Activated CD4-positive, alpha-beta T cell treated with anti-CD3 and anti-CD28 coated beads, Interleukin-2, amount 10 ng/mL, durations not matched to agents 24 days and 14 days (primary cell): ENCODE data around the gene GGA3. TPM values are rescaled to one million over a fixed set of nuclear protein-coding genes. Genes with fewer than 3 reads are reported as not detected.
"Not testable (repeated sequence)": the region's sequence is repeated elsewhere in the genome, so short reads cannot be mapped to it uniquely, and the experiment has no call there.

Experiments used
- DNase-seq: peaks from one replicate; pipeline ENCODE4 v3.0.0; 2022
- H3K27ac Mint-ChIP-seq: one replicate; pipeline ENCODE4 v1.8.0; 2022; ENCODE audit warnings: mild to moderate bottlenecking, mixed read lengths
- H3K27me3 Mint-ChIP-seq: one replicate; pipeline ENCODE4 v1.8.0; 2022; ENCODE audit warnings: mixed read lengths
- H3K36me3 Mint-ChIP-seq: one replicate; pipeline ENCODE4 v1.8.0; 2022; ENCODE audit warnings: low read depth, mild to moderate bottlenecking, mixed read lengths
- H3K4me1 Mint-ChIP-seq: one replicate; pipeline ENCODE4 v1.8.0; 2021; ENCODE audit warnings: mixed read lengths
- H3K4me3 Mint-ChIP-seq: one replicate; pipeline ENCODE4 v1.8.0; 2022; ENCODE audit warnings: mild to moderate bottlenecking, moderate library complexity, mixed read lengths
- H3K9me3 Mint-ChIP-seq: one replicate; pipeline ENCODE4 v1.8.0; 2021; ENCODE audit warnings: mixed read lengths
- intact Hi-C: fragments of 100-400 bp; cut with micrococcal nuclease; formaldehyde crosslinking; loops from one replicate; pipeline ENCODE4 v1.15.1; 2023
- total RNA-seq: library from RNA; stranded (reverse); gene quantifications from 2 replicates; pipeline ENCODE4 v1.2.3, GENCODE V29; 2022

Gene GGA3, protein sequence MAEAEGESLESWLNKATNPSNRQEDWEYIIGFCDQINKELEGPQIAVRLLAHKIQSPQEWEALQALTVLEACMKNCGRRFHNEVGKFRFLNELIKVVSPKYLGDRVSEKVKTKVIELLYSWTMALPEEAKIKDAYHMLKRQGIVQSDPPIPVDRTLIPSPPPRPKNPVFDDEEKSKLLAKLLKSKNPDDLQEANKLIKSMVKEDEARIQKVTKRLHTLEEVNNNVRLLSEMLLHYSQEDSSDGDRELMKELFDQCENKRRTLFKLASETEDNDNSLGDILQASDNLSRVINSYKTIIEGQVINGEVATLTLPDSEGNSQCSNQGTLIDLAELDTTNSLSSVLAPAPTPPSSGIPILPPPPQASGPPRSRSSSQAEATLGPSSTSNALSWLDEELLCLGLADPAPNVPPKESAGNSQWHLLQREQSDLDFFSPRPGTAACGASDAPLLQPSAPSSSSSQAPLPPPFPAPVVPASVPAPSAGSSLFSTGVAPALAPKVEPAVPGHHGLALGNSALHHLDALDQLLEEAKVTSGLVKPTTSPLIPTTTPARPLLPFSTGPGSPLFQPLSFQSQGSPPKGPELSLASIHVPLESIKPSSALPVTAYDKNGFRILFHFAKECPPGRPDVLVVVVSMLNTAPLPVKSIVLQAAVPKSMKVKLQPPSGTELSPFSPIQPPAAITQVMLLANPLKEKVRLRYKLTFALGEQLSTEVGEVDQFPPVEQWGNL
- 84.2 and 86.9 TPM in 2 replicates for total RNA-seq

DNA sequence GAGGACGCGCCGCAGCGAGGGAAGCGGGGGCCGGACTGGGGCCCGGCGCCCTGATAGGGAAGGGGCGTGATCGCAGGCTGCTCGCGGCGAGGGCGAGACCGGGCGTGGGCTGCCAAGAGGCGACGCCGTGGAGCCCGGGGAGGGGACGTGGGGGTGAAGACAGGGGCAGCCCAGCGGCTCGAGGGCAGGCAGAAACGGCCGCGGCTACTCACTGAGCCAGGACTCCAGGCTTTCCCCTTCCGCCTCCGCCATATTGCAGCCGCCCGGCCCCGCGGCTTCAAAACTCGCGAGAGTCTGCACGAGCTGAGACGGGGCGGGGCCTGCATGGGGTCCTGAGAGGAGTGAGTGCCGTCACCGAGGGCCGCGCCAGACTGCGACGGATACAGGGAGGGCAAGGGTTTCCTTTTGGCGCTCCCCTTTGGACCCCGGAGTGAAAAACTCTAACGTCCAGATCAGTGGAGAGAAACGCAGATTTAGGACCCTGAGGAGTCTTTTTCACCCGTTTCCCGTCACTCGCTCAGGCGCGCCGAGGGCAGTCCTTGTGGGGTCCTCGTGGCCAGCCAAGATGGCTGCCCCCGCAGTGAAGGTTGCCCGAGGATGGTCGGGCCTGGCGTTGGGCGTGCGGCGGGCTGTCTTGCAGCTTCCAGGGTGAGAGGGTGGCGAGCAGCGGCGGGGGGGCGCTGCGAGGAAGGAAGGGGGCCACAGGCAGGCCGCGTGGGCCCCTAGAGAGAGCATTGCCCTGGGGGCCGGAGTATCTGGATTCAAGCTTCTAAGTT is at the start of gene GGA3, which contains the start of gene MRPS7:
Gene GGA3, minus strand, starts transcription at position 271 of the 776 bp plus-strand sequence. Its CDS starts 19 bp downstream, at position 252.
Gene MRPS7, plus strand, starts transcription at position 544 of the 776 bp plus-strand sequence. Its CDS starts 22 bp downstream, at position 566.
- Mint-ChIP-seq H3K4me3 (peak within 1 kb of the TSS; percentile 94), H3K27me3 (no peaks in the 10 kb centered on the region), H3K36me3 (peaks cover 52% of the 10 kb centered on the region), H3K27ac (peak within 1 kb of the TSS; percentile 99), H3K9me3 (no peaks in the 10 kb centered on the region), H3K4me1 (peaks cover 37% of the 10 kb centered on the region)
- intact Hi-C loops = loop anchor here (1.0 to 10.0 kb wide), 5 partner anchors 9 to 523 kb away; partner anchors contain the start of genes NUP85, SLC25A19, SUMO2 and UNK
- peak; percentile 99 for DNase-seq

DNA sequence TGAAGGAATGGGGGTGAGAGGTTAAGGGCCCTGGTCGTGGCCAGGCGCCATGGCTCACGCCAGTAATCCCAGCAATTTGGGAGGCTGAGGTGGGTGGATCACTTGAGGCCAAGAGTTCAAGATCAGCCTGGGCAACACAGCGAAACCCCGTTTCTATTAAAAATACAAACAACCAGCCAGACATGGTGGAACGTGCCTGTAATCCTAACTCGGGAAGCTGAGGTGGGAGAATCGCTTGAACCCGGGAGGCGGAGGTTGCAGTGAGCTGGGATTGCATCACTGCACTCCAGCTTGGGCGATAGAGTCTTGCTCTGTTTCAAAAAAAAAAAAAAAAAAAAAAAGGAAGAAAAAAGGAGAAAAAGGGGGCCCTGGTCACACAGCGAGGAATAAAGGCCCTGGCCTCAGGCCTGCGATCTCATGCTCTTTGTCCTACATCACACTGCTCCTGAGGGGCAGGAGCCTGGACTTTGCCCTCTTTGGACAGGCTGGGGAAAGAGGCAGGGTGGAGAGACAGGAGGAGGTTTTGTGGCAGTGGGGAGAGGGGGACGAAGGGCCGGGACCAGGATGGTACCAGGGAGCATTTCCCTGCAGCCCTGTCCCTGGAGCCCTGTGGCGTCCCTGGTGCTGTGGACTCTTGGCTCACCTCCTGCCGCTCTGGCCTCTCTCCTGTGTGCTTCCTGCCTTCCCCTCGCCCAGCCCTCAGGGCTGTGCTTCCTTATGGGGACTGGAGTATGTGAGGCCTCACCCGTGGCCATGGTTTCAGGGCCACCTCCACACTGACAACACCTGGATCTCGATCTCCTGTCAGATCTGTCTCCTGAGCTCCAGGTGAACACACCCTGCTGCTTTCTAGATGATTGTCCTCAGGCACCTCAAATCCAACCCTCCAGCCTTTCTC is 47.6 kb upstream of the GGA3 start:
- no peak overlapping the region for H3K4me3 Mint-ChIP-seq
- no peaks in the 10 kb centered on the region for H3K9me3 Mint-ChIP-seq
- intact Hi-C loops = no loop called here
- H3K27ac Mint-ChIP-seq = no peak overlapping the region
- no peak for DNase-seq
- peaks cover 10% of the 10 kb centered on the region for H3K4me1 Mint-ChIP-seq
- no peaks in the 10 kb centered on the region for H3K27me3 Mint-ChIP-seq
- peaks cover 2% of the 10 kb centered on the region for H3K36me3 Mint-ChIP-seq

DNA sequence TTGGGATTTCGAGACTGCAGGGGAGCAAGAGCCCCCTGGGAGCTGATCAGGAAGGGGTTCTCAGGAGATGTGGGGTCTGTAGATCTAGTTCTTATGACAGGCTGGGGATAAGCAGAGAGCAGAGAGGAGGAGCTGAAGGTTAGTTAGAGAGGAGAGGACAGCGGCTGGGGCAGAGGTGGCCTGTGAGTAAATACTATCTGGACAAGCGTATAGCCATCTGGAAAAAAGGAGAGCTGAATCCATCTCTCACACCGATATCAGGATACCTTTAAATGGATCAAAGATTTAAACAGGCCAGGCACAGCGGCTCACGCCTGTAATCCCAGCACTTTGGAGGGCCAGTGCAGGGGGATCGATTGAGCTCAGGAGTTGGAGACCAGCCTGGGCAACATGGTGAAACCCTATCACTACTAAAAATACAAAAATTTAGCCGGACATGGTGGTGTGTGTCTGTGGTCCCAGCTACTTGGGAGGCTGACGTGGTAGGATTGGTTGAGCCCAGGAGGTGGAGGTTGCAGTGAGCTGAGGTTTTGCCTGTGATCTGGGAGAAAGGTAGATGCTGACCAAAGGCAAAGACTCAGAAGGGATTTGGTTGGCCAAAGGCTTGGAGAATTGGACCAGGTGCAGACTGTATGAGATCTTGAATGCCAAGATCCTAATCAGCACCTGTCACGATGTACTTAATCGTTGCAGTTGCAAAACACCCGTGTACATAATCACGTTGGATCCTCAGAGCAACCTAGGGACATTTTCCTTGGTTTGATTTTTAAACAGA is 46.7 kb upstream of the GGA3 start:
- intact Hi-C loops = no loop called here
- H3K4me1 Mint-ChIP-seq = peaks cover 5% of the 10 kb centered on the region
- DNase-seq = no peak
- no peaks in the 10 kb centered on the region for H3K36me3 Mint-ChIP-seq
- no peak overlapping the region for H3K4me3 Mint-ChIP-seq
- H3K9me3 Mint-ChIP-seq = no peaks in the 10 kb centered on the region
- H3K27ac Mint-ChIP-seq = peak overlapping the region; percentile 27
- H3K27me3 Mint-ChIP-seq = no peaks in the 10 kb centered on the region

DNA sequence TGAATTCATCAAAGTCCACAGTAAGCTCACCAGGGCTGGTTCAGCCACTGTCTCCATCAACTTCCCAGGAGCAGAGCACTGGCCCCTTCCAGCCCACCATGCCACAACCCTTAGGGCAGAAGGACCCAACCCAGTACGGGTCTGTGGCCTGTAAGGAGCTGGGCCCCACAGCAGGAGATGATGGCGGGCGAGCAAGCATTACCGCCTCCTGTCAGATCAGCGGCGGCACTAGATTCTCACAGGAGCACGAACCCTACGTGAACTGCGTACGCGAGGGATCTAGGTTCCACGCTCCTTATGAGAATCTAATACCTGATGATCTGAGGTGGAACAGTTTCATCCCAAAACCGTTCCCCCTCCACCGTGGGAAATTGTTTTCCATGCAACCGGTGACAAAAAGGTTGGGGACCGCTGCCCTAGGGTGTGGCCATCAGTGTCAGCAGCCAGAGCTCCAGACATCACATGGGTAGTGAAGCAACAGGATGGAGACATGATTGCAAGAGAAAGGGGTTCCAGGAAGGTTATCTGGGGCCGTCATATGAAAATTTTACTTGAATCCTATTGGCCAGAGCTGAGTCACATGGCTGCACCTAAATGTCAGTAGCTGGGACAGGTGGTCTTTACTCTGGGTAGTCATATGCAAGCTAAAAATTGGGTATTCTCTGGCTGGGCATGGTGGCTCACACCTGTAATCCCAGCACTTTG is 40.2 kb upstream of the GGA3 start:
- Mint-ChIP-seq H3K4me3 (no peak overlapping the region), H3K36me3 (peaks cover 2% of the 10 kb centered on the region), H3K4me1 (peaks cover 7% of the 10 kb centered on the region), H3K27me3 (no peaks in the 10 kb centered on the region), H3K27ac (no peak overlapping the region), H3K9me3 (no peaks in the 10 kb centered on the region)
- intact Hi-C loops = no loop called here
- no peak for DNase-seq

DNA sequence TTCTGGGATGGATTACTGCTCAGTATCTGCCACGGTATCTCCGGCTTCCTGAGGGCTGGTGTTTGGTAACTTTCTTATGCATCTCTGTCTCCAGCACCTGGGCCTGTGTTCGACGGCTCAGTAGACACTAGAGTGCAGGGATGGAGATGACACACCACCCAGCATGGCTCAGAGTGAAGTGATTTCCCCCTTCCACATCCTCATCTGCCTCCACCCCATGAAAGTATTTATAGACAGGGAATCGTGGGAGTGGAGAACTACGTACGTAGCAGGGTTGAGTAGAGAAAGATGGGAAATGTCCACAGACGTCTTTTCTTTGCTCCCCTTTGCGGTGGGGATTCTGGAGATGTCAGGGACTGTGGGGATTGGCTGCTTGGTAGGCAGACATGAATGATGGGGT is 39.6 kb upstream of the GGA3 start:
- Mint-ChIP-seq H3K27me3 (no peaks in the 10 kb centered on the region), H3K36me3 (peaks cover 2% of the 10 kb centered on the region), H3K4me3 (no peak overlapping the region), H3K27ac (no peak overlapping the region), H3K4me1 (peaks cover 9% of the 10 kb centered on the region), H3K9me3 (no peaks in the 10 kb centered on the region)
- intact Hi-C loops = no loop called here
- DNase-seq = no peak

DNA sequence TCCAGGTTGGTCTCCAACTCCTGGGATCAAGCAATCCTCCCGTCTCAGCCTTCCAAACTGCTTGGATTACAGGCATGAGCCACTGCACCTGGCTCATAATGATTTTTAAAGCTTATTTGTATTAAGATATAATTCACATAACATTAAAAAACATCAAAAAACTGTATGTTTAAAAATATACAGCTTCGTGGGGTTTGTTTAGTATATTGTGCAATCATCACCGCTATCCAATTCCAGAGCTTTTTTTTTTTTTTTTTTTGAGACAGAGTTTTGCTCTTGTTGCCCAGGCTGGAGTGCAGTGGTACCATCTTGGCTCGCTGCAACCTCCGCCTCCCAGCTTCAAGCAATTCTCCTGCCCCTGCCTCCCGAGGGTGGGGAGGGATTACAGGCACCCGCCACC is 38.9 kb upstream of the GGA3 start:
- intact Hi-C loops = no loop called here
- no peak overlapping the region for H3K27ac Mint-ChIP-seq
- H3K4me1 Mint-ChIP-seq = peaks cover 15% of the 10 kb centered on the region
- DNase-seq = no peak
- H3K36me3 Mint-ChIP-seq = peaks cover 2% of the 10 kb centered on the region
- no peak overlapping the region for H3K4me3 Mint-ChIP-seq
- no peaks in the 10 kb centered on the region for H3K27me3 Mint-ChIP-seq
- no peaks in the 10 kb centered on the region for H3K9me3 Mint-ChIP-seq

DNA sequence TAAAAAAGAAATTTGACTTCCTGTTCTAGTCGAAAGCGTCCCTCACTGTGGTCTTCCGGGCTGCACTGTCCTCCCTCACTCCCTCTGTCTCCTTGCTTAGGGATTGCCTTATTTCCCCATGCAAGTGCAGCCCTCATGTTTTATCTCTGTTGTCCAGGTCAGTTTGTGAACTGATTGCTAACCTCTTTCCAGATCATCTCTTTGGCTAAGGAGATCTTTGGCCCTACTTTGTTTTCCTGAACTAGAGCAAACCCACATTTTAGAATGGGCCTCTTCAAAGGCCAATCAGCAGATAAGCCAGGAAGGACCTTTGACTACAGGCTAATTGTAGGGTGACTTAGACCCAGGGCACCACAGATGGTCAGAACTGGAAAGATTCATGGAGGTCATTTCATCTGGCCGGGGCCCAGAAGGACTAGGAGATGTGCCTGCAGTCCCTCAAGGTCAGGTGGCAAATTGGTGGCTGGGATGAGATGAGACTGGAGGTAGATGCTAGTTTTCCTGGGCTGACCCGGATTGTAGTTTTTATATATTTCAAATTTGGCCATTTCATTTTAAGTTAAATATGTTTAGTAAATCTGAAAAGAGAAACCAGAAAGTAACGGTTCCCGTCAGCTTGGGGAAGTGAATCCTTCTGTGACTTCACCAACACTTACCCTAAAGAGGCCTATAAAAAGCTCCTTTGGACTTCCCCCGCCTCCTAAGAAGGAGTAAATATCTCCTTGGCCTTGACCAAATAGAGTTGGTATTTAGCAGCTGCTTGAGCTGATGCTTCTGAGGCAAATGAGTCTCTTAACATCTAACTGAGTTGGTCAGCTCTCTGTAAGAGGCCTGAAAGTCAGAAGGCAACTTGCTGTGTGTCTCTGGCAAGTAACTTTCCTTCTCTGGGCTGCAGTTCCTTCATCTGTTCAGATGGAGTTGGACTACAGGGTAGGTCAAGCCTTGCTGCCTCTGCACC is 34.1 kb upstream of the GGA3 start:
- intact Hi-C loops = loop anchor here (1.0 to 10.0 kb wide), 3 partner anchors 19 to 219 kb away; partner anchors contain the start of genes CASKIN2 and TSEN54

DNA sequence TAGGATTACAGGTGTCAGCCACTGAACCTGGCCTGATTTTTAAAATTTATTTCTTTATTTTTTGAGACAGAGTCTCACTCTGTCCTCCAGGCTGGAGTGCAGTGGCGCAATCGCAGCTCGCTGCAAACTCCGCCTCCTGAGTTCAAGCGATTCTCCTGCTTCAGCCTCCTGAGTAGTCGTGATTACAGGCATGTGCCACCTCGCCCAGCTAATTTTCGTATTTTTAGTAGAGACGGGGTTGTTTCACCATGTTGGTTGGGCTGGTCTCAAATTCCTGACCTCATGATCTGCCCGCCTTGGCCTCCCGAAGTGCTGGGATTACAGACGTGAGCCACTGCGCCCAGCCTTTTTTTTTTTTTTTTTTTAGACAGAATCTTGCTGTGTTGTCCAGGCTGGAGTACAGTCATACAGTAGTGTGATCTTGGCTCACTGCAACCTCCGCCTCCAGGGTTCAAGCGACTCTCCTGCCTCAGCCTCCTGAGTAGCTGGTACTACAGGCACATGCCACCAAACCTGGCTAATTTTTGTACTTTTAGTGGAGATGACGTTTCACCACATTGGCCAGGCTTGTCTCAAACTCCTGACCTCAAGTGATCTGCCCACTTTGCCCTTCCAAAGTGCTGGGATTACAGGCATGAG is 31.5 kb upstream of the GGA3 start:
- not testable (repeated sequence) for H3K36me3 Mint-ChIP-seq, DNase-seq, H3K9me3 Mint-ChIP-seq, H3K27me3 Mint-ChIP-seq, H3K4me3 Mint-ChIP-seq, H3K27ac Mint-ChIP-seq
- peaks cover 31% of the 10 kb centered on the region for H3K4me1 Mint-ChIP-seq
- intact Hi-C loops = loop anchor here (10.0 kb wide), 1 partner anchor 222 kb away; the partner anchor contains the start of genes CASKIN2 and TSEN54

More for the DNA sequence above, 34.1 kb upstream of the GGA3 start:
- H3K27ac Mint-ChIP-seq = peak overlapping the region; percentile 86
- no peaks in the 10 kb centered on the region for H3K27me3 Mint-ChIP-seq
- peak overlapping the region; percentile 34 for H3K4me3 Mint-ChIP-seq
- H3K4me1 Mint-ChIP-seq = peaks cover 23% of the 10 kb centered on the region
- no peaks in the 10 kb centered on the region for H3K9me3 Mint-ChIP-seq
- no peaks in the 10 kb centered on the region for H3K36me3 Mint-ChIP-seq
- peak; percentile 81 for DNase-seq

DNA sequence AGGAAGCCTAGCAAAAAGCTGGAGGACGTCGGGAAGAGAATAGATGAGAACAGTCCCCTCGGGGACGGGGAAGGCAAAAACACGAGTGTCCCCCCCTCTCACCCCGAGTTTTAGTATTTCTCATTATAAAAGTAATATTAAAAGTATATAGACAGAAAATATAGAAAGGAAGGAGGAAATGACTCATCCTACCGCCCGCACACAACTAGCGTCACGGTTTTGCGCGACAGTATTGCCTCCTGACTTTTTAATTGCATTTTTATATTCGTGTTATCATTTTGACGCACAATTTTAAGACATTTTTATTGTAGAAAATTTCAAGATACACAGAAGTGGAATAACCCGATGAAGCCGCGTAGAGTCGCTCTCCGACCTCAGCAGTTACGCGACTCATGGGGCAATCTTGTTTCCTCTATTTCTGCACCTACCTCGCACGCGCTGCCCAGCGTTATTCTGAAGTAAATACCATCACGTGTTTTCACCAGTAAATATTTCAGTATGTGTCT is 28.5 kb upstream of the GGA3 start:
- Mint-ChIP-seq H3K4me1 (peaks cover 21% of the 10 kb centered on the region), H3K27me3 (no peaks in the 10 kb centered on the region), H3K9me3 (no peaks in the 10 kb centered on the region), H3K36me3 (peaks cover 30% of the 10 kb centered on the region), H3K4me3 (peak overlapping the region; percentile 100), H3K27ac (peak overlapping the region; percentile 100)
- DNase-seq = peak; percentile 87
- intact Hi-C loops = loop anchor here (1.0 to 10.0 kb wide), 8 partner anchors 7 to 225 kb away; partner anchors contain the start of genes CASKIN2, GGA3, MIF4GD and MRPS7

DNA sequence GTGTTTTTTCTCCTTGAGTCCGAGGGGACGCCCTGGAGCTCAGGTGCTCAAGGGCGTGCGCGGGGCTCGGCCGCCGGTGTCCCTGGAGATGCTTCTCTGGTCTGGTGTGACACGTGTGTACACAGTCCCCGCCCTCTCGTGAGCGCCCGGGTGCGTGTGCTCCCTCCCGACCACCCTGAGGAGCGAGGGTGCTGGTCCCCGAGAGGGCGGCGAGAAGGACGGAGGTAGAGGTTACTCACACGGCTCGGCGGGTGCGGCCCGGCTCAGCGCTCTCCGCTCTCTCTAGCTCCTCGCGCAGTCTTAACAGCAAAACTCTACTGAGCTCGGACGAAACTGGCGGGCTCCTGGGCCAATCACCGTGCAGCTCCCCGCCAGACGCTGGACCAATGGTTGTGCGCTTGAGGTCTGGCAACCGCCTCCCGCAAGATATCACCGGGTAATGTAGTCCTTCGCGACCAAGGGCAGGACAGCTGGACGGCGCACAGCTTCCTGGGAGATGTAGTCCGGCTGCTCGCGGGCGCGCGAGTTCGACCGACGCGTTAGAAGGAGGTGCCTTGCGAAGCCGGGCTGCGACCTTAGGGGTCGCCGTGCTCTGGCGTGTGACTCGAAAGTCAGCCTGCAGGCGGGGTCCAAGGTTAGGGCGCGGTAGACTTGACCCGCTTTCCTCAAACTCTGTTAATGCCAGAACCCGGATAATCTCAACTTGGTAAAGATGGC is 27.9 kb upstream of the GGA3 start, which contains the start of gene SLC25A19:
Gene SLC25A19, minus strand, starts transcription at position 319 of the 717 bp plus-strand sequence. CDS start 2,669 bp downstream, outside the sequence.
- Mint-ChIP-seq H3K4me3 (peak within 1 kb of the TSS; percentile 100), H3K27ac (peak within 1 kb of the TSS; percentile 100), H3K36me3 (peaks cover 31% of the 10 kb centered on the region), H3K27me3 (no peaks in the 10 kb centered on the region), H3K9me3 (no peaks in the 10 kb centered on the region), H3K4me1 (peaks cover 19% of the 10 kb centered on the region)
- intact Hi-C loops = loop anchor here (1.0 to 2.0 kb wide), 6 partner anchors 8 to 115 kb away; partner anchors contain the start of genes GGA3, MIF4GD and MRPS7
- DNase-seq = peak; percentile 99
